HepG2 (cell line): ENCODE data around the gene ATP6V0A1. TPM values are rescaled to one million over a fixed set of nuclear protein-coding genes. Genes with fewer than 3 reads are reported as not detected.
A peak's percentile ranks its signal among the peaks of the same experiment; 100 is the strongest.

Experiments used
- AHR ChIP-seq: IDR thresholded peaks from 2 replicates; pipeline ENCODE4 v1.6.1; 2018; ENCODE audit warnings: missing genetic modification reagents, missing compliant biosample characterization
- ATF7-NPFF ChIP-seq: sonication (generic); formaldehyde crosslinking; IDR thresholded peaks from 2 replicates; pipeline ENCODE4 v1.8.1; 2023; ENCODE audit warnings: mild to moderate bottlenecking, low read depth, missing genetic modification reagents, moderate library complexity
- CENPX ChIP-seq: sonication (generic); formaldehyde crosslinking; IDR thresholded peaks from 2 replicates; pipeline ENCODE4 v1.9.0; 2021; ENCODE audit warnings: mild to moderate bottlenecking, missing genetic modification reagents, moderate library complexity
- GABPA ChIP-seq, 2 experiments: IDR thresholded peaks; 2 replicates each; pipeline ENCODE4 v1.6.1; 2011 to 2016; ENCODE audit warnings: low read depth in 2 of 2, low read length in 1 of 2, missing biosample characterization in 1 of 2, missing genetic modification characterization in 1 of 2
- JDP2 ChIP-seq: sonication (generic); formaldehyde crosslinking; IDR thresholded peaks from 2 replicates; pipeline ENCODE4 v1.8.1; 2022; ENCODE audit warnings: missing genetic modification reagents, borderline replicate concordance
- MAFG ChIP-seq: sonication (generic); formaldehyde crosslinking; IDR thresholded peaks from 2 replicates; pipeline ENCODE4 v1.5.1; 2020; ENCODE audit warnings: mild to moderate bottlenecking, missing genetic modification reagents
- MIER3 ChIP-seq: IDR thresholded peaks from 2 replicates; pipeline ENCODE4 v1.6.1; 2016; ENCODE audit warnings: missing compliant biosample characterization, borderline replicate concordance
- NAIF1 ChIP-seq: sonication (generic); formaldehyde crosslinking; IDR thresholded peaks from 2 replicates; pipeline ENCODE4 v1.5.0; 2020; ENCODE audit warnings: mild to moderate bottlenecking, missing genetic modification reagents, borderline replicate concordance
- POLR2A ChIP-seq, 2 experiments: IDR thresholded peaks; 2 replicates each; pipeline ENCODE4 v1.6.1; 2011; ENCODE audit warnings: low read depth in 2 of 2, low read length in 2 of 2, mild to moderate bottlenecking in 1 of 2, moderate library complexity in 1 of 2; ENCODE audit not compliant: insufficient read depth in 1 of 2
- PREB ChIP-seq: sonication (generic); formaldehyde crosslinking; IDR thresholded peaks from 2 replicates; pipeline ENCODE4 v1.4.0; 2020; ENCODE audit warnings: missing genetic modification reagents
- RBM22 ChIP-seq: fragments of 200-400 bp; formaldehyde crosslinking; optimal IDR thresholded peaks from 2 replicates; pipeline ENCODE3; 2017; ENCODE audit warnings: mild to moderate bottlenecking, low read length, moderate library complexity
- SMARCE1 ChIP-seq: fragments of 450-650 bp; IDR thresholded peaks from 2 replicates; pipeline ENCODE4 v1.6.1; 2017; ENCODE audit warnings: borderline replicate concordance
- SPEN ChIP-seq: sonication (generic); formaldehyde crosslinking; IDR thresholded peaks from 2 replicates; pipeline ENCODE4 v1.5.1; 2020; ENCODE audit warnings: low read depth, mild to moderate bottlenecking, missing genetic modification reagents
- THAP11 ChIP-seq: IDR thresholded peaks from 2 replicates; pipeline ENCODE4 v1.6.1; 2016; ENCODE audit warnings: missing biosample characterization, missing genetic modification reagents
- YEATS2 ChIP-seq: sonication (generic); formaldehyde crosslinking; IDR thresholded peaks from 2 replicates; pipeline ENCODE4 v1.4.0; 2020; ENCODE audit warnings: missing genetic modification reagents, borderline replicate concordance
- ZBTB39 ChIP-seq: sonication (generic); formaldehyde crosslinking; IDR thresholded peaks from 2 replicates; pipeline ENCODE4 v1.5.0; 2020; ENCODE audit warnings: missing genetic modification reagents
- ZFAT ChIP-seq: sonication (generic); formaldehyde crosslinking; conservative IDR thresholded peaks from 2 replicates; pipeline ENCODE4 v1.8.1; 2023; ENCODE audit warnings: missing genetic modification reagents, inconsistent platforms
- ZNF124 ChIP-seq: sonication (generic); formaldehyde crosslinking; IDR thresholded peaks from 2 replicates; pipeline ENCODE4 v1.4.0; 2020; ENCODE audit warnings: missing genetic modification reagents
- ZNF275 ChIP-seq: sonication (generic); formaldehyde crosslinking; IDR thresholded peaks from 2 replicates; pipeline ENCODE4 v1.8.0; 2022; ENCODE audit warnings: missing genetic modification reagents, mild to moderate bottlenecking, inconsistent platforms, borderline replicate concordance
- ZNF335 ChIP-seq: sonication (generic); formaldehyde crosslinking; IDR thresholded peaks from 2 replicates; pipeline ENCODE4 v1.4.0; 2020; ENCODE audit warnings: missing genetic modification reagents
- ZNF557 ChIP-seq: sonication (generic); formaldehyde crosslinking; IDR thresholded peaks from 2 replicates; pipeline ENCODE4 v1.4.0; 2020; ENCODE audit warnings: missing genetic modification reagents
- ZNF724P ChIP-seq: sonication (generic); formaldehyde crosslinking; IDR thresholded peaks from 2 replicates; pipeline ENCODE4 v1.8.0; 2022; ENCODE audit warnings: missing genetic modification reagents, borderline replicate concordance
- ZNF841 ChIP-seq: sonication (generic); formaldehyde crosslinking; IDR thresholded peaks from 2 replicates; pipeline ENCODE4 v1.8.1; 2023; ENCODE audit warnings: missing genetic modification reagents, borderline replicate concordance
- polyA plus RNA-seq, 8 experiments: library from polyadenylated mRNA; depleted of rRNA in 3 of 8; stranded (reverse) in 7 of 8; unstranded in 1 of 8; fragments of >200 nt; fragmentation: Illumina TruSeq in 4 of 8; extraction: Trizol in 4 of 8; gene quantifications; 2 replicates each; pipeline versions ENCODE4 v1.2.1 to v1.2.3, GENCODE V29; 2011 to 2016; ENCODE audit warnings: low read depth in 4 of 8, missing spikeins in 1 of 8, mixed read lengths in 1 of 8; ENCODE audit not compliant: insufficient read depth in 1 of 8
- total RNA-seq, 5 experiments: library from RNA; depleted of rRNA; stranded (reverse); fragments of >200 nt; fragmentation: Illumina TruSeq; extraction: Trizol; gene quantifications; 2 replicates each; pipeline ENCODE4 v1.2.3, GENCODE V29; 2016; ENCODE audit warnings: low read depth in 1 of 5

Gene ATP6V0A1
- total and polyA plus RNA-seq, 2 of the 13 experiments (the other 11 are each of a cell fraction or from before 2014, with no cell fraction given): 27.9 to 54.1 TPM

GRCh38 chr17:42554250-42555121, 95.8 kb downstream of the ATP6V0A1 start (continued):
- no peak for TF ChIP-seq ZNF557 (CRISPR knock-in tag)
- peak; percentile 97 for TF ChIP-seq SPEN
- peak; percentile 56 for TF ChIP-seq RBM22
- no peak for TF ChIP-seq MAFG (CRISPR knock-in tag)
- TF ChIP-seq AHR (CRISPR knock-in tag): peak; percentile 87; the same call in 1 of the 2 replicates
- TF ChIP-seq POLR2A (IDR thresholded peaks at IDR 0.05; ENCODE audit: insufficient read depth in 1 of 2, low read depth in 2 of 2, low read length in 2 of 2): peak; percentile 81 to 92
- peak; percentile 74; the same call in 1 of the 2 replicates for TF ChIP-seq ZNF724P (CRISPR knock-in tag)
- TF ChIP-seq ATF7-NPFF (CRISPR knock-in tag): no peak
- TF ChIP-seq ZNF124 (CRISPR knock-in tag): peak; percentile 68; the same call in 1 of the 2 replicates
- TF ChIP-seq ZNF275 (CRISPR knock-in tag): peak; percentile 100
- no peak for TF ChIP-seq CENPX (CRISPR knock-in tag)
- TF ChIP-seq THAP11: peak; percentile 93
- TF ChIP-seq ZBTB39 (CRISPR knock-in tag): peak; percentile 47; the same call in 1 of the 2 replicates
- TF ChIP-seq JDP2: peak; percentile 64; the same call in 1 of the 2 replicates
- no peak for TF ChIP-seq SMARCE1
- TF ChIP-seq YEATS2 (CRISPR knock-in tag): peak; percentile 94
- 0 out of 2 replicates have a peak, but pooled peaks have one; percentile 81 for TF ChIP-seq ZNF841 (CRISPR knock-in tag)
- TF ChIP-seq NAIF1 (CRISPR knock-in tag): peak; percentile 98
- no peak for TF ChIP-seq ZFAT
- peak; percentile 92 for TF ChIP-seq MIER3 (CRISPR knock-in tag)
- peak; percentile 76; the same call in 1 of the 2 replicates for TF ChIP-seq ZNF335 (CRISPR knock-in tag)
- TF ChIP-seq PREB: 0 out of 2 replicates have a peak, but pooled peaks have one; percentile 44
- peak; percentile 83 for TF ChIP-seq GABPA (IDR thresholded peaks at IDR 0.05; ENCODE audit: low read depth, low read length)
- peak; percentile 90 for TF ChIP-seq GABPA (CRISPR knock-in tag; IDR thresholded peaks at IDR 0.05; ENCODE audit: low read depth)
